Measurements from ENCODE around the gene ADGRL2.

DNA sequence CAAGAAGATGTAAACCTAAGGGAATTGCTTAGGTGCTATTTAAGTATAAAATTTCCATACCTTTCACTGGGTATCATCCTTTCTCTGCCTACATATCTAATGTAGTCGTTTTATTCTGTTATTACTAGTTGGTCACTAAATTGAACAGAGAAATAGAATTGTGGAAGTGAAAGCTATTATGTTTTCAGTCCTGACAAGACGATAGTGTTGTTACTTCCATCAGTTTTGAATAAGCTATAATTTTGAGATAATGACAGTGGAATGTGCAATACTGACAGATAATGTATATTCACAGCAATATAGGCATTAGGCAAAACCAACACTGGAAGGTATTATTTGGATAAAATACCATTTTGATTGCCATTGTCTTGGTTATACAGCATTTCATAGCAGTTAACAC, 181.8 kb downstream of the ADGRL2 start:
- TF ChIP-seq HDGF (IDR thresholded peaks at IDR 0.05) (no peak), NR2C1 (IDR thresholded peaks at IDR 0.05) (no peak), NR2C1 (tag; IDR thresholded peaks at IDR 0.05) (no peak), MTA3 (IDR thresholded peaks at IDR 0.05; ENCODE audit: borderline replicate concordance) (no peak), KLF6 (CRISPR knock-in tag; IDR thresholded peaks at IDR 0.05; ENCODE audit: borderline replicate concordance) (no peak)
- TF ChIP-seq, protein P1, sequence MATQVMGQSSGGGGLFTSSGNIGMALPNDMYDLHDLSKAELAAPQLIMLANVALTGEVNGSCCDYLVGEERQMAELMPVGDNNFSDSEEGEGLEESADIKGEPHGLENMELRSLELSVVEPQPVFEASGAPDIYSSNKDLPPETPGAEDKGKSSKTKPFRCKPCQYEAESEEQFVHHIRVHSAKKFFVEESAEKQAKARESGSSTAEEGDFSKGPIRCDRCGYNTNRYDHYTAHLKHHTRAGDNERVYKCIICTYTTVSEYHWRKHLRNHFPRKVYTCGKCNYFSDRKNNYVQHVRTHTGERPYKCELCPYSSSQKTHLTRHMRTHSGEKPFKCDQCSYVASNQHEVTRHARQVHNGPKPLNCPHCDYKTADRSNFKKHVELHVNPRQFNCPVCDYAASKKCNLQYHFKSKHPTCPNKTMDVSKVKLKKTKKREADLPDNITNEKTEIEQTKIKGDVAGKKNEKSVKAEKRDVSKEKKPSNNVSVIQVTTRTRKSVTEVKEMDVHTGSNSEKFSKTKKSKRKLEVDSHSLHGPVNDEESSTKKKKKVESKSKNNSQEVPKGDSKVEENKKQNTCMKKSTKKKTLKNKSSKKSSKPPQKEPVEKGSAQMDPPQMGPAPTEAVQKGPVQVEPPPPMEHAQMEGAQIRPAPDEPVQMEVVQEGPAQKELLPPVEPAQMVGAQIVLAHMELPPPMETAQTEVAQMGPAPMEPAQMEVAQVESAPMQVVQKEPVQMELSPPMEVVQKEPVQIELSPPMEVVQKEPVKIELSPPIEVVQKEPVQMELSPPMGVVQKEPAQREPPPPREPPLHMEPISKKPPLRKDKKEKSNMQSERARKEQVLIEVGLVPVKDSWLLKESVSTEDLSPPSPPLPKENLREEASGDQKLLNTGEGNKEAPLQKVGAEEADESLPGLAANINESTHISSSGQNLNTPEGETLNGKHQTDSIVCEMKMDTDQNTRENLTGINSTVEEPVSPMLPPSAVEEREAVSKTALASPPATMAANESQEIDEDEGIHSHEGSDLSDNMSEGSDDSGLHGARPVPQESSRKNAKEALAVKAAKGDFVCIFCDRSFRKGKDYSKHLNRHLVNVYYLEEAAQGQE (IDR thresholded peaks at IDR 0.05; ENCODE audit: borderline replicate concordance), result no peak
- TF ChIP-seq, protein P1 (CRISPR knock-in tag; IDR thresholded peaks at IDR 0.05; ENCODE audit: low read depth), result no peak
